Sigmoid colon (tissue), 7 donors: ENCODE results near the gene BACE2. TPM values are rescaled to one million over a fixed set of nuclear protein-coding genes. Genes with fewer than 3 reads are reported as not detected.

Experiments used
- DNase-seq: peaks from one replicate; pipeline ENCODE4 v3.0.0-alpha.2; 2019
- H3K27ac ChIP-seq, 4 donors: fragments of 200-600 bp; sonication (generic); one replicate each; pipeline ENCODE4 v1.5.1; 2016 to 2019; ENCODE audit warnings: mild to moderate bottlenecking in 1 of 4
- H3K27me3 ChIP-seq, 3 donors: fragments of 200-600 bp; sonication (generic); one replicate each; pipeline ENCODE4 v1.5.1; 2019; ENCODE audit warnings: mild to moderate bottlenecking in 1 of 3
- H3K36me3 ChIP-seq, 4 donors: fragments of 200-600 bp; sonication (generic); one replicate each; pipeline ENCODE4 v1.5.1; 2016 to 2019
- H3K4me1 ChIP-seq, 4 donors: fragments of 200-600 bp; sonication (generic); one replicate each; pipeline ENCODE4 v1.5.1; 2017 to 2019
- H3K4me3 ChIP-seq, 4 donors: fragments of 200-600 bp; sonication (generic); one replicate each; pipeline ENCODE4 v1.5.1; 2017 to 2019; ENCODE audit warnings: mild to moderate bottlenecking in 2 of 4, moderate library complexity in 1 of 4
- H3K9me3 ChIP-seq, 4 donors: fragments of 200-600 bp in 3 of 4; sonication (generic) in 3 of 4; one replicate each; pipeline versions ENCODE4 v1.5.1 to v1.6.1; 2013 to 2019
- CTCF ChIP-seq, 4 experiments: fragments of 450-650 bp in 3 of 4; fragments of 200-600 bp in 1 of 4; IDR thresholded peaks; one replicate each; pipeline ENCODE4 v1.5.1; 2016 to 2019; ENCODE audit warnings: antibody characterized with exemption in 4 of 4, mild to moderate bottlenecking in 3 of 4, moderate library complexity in 2 of 4
- EP300 ChIP-seq, 4 donors: sonication (generic); formaldehyde crosslinking; IDR thresholded peaks; one replicate each; pipeline ENCODE4 v1.6.1; 2017; ENCODE audit warnings: antibody characterized with exemption in 4 of 4
- POLR2A ChIP-seq, 2 donors: fragments of 450-650 bp; IDR thresholded peaks; one replicate each; pipeline ENCODE4 v1.6.1; 2016; ENCODE audit warnings: antibody characterized with exemption in 2 of 2, mild to moderate bottlenecking in 2 of 2, moderate library complexity in 2 of 2
- POLR2AphosphoS5 ChIP-seq, 4 donors: sonication (generic); formaldehyde crosslinking; IDR thresholded peaks; one replicate each; pipeline ENCODE4 v1.6.1; 2017; ENCODE audit warnings: antibody characterized with exemption in 4 of 4
- WGBS, 2 donors: extraction: QIAGEN DNeasy Blood & Tissue Kit; methylation state at CpG; one replicate each; pipeline ENCODE4 v1.1.7; 2013; 5-methylcytosine and 5-hydroxymethylcytosine counted together
- intact Hi-C: fragments of 100-400 bp; cut with DNase I; formaldehyde crosslinking; loops from one replicate; pipeline ENCODE4 v1.15.1; 2023
- polyA plus RNA-seq, 3 donors: library from polyadenylated mRNA; stranded (reverse); fragments of 200-250 nt; gene quantifications; one replicate each; pipeline ENCODE4 v1.2.3, GENCODE V29; 2013
- small RNA-seq, 3 donors: library from RNA; depleted of rRNA; stranded (forward); fragments of <200 nt; gene quantifications; one replicate each; pipeline ENCODE3, GENCODE V24; 2016
- total RNA-seq, 4 donors: library from RNA; depleted of rRNA; stranded (reverse); fragments of >200 nt; gene quantifications; one replicate each; pipeline ENCODE4 v1.1.0, GENCODE V29; 2016
- donor health status: healthy with polysubstance abuse.
- donor health status: Bipolar disorder and iron deficiency.
- donor health status: healthy.

BACE2 gene
- total and polyA plus RNA-seq, 7 donors: 12.0 to 204 (median 52.8) TPM

- 74 to 85% methylated on average over 13 of the region's 13 CpGs for WGBS, 2 donors
- H3K4me3 ChIP-seq: no peak overlapping the region
- no peaks in the 10 kb centered on the region for H3K27me3 ChIP-seq
- no peaks in the 10 kb centered on the region for H3K4me1 ChIP-seq
- H3K9me3 ChIP-seq: no peaks in the 10 kb centered on the region
- H3K27ac ChIP-seq: no peak overlapping the region
- H3K36me3 ChIP-seq: no peaks in the 10 kb centered on the region
- intact Hi-C loops: no loop called here
- DNase-seq: no peak
- TF ChIP-seq POLR2A (IDR thresholded peaks at IDR 0.05): no peak
- no peak for TF ChIP-seq CTCF (IDR thresholded peaks at IDR 0.05)
Measured at GRCh38 chr21:41326414-41327080, 158.6 kb downstream of the BACE2 start.

- no peak for TF ChIP-seq POLR2A (IDR thresholded peaks at IDR 0.05)
- TF ChIP-seq EP300 (IDR thresholded peaks at IDR 0.05): no peak
- TF ChIP-seq CTCF (IDR thresholded peaks at IDR 0.05): no peak
- no peak for TF ChIP-seq POLR2AphosphoS5 (IDR thresholded peaks at IDR 0.05)
- H3K27ac ChIP-seq: no peak overlapping the region
- no peak for DNase-seq
- intact Hi-C loops: no loop called here
- no peaks in the 10 kb centered on the region for H3K36me3 ChIP-seq
- no peaks in the 10 kb centered on the region for H3K4me1 ChIP-seq
- H3K4me3 ChIP-seq: no peak overlapping the region
- H3K9me3 ChIP-seq: no peaks in the 10 kb centered on the region
- WGBS, 2 donors: 89 to 91% methylated on average over 8 of the region's 8 CpGs
- no peaks in the 10 kb centered on the region for H3K27me3 ChIP-seq
Measured at GRCh38 chr21:41327753-41328152, 159.8 kb downstream of the BACE2 start.

GRCh38 chr21:41328660-41329607 is 161.0 kb downstream of the BACE2 start:
- TF ChIP-seq POLR2AphosphoS5 (IDR thresholded peaks at IDR 0.05) (no peak), POLR2A (IDR thresholded peaks at IDR 0.05) (no peak), EP300 (IDR thresholded peaks at IDR 0.05) (no peak), CTCF (IDR thresholded peaks at IDR 0.05) (no peak)
- no peak for DNase-seq
- Histone ChIP-seq H3K9me3 (peaks cover 0 to 3% (median 1%) of the 10 kb centered on the region in 4 donors), H3K27ac (no peak overlapping the region), H3K4me1 (no peaks in the 10 kb centered on the region), H3K27me3 (no peaks in the 10 kb centered on the region), H3K36me3 (no peaks in the 10 kb centered on the region), H3K4me3 (no peak overlapping the region)
- WGBS, 2 donors: 89 to 91% methylated on average over 16 of the region's 16 CpGs
- intact Hi-C loops: no loop called here

Small RNA genes lying within 50 kb of the gene (small RNA-seq; reads per million reads assigned to genes)
- gene MIR3197: 0 reads per million in 3 donors

Other genes with a start within 250 kb of the BACE2 start
- under 1 TPM in 1 of 4 donors, not detected in 3; 0.16 TPM for gene FAM3B, start 148.6 kb downstream of the BACE2 start, total RNA-seq
- gene FAM3B, start 148.6 kb downstream of the BACE2 start, polyA plus RNA-seq: 1 to 10 TPM in 2 of 3 donors, not detected in 1; 1.4 to 2.5 TPM
- gene MX2, start 193.9 kb downstream of the BACE2 start, total RNA-seq: 1 to 10 TPM; 5.1 to 9.6 (median 7.3) TPM
- 10 to 100 TPM in 1 of 3 donors, 1 to 10 TPM in 2; 2.5 to 23.9 (median 6.0) TPM for gene MX2, start 193.9 kb downstream of the BACE2 start, polyA plus RNA-seq